ENCODE results near the gene BMP7. TPM values are rescaled to one million over a fixed set of nuclear protein-coding genes. Genes with fewer than 3 reads are reported as not detected.
A peak's percentile ranks its signal among the peaks of the same experiment; 100 is the strongest.

Gene BMP7
- total and polyA plus RNA-seq, 2 experiments from 2014 or later, result 15.9 to 22.8 TPM

DNA sequence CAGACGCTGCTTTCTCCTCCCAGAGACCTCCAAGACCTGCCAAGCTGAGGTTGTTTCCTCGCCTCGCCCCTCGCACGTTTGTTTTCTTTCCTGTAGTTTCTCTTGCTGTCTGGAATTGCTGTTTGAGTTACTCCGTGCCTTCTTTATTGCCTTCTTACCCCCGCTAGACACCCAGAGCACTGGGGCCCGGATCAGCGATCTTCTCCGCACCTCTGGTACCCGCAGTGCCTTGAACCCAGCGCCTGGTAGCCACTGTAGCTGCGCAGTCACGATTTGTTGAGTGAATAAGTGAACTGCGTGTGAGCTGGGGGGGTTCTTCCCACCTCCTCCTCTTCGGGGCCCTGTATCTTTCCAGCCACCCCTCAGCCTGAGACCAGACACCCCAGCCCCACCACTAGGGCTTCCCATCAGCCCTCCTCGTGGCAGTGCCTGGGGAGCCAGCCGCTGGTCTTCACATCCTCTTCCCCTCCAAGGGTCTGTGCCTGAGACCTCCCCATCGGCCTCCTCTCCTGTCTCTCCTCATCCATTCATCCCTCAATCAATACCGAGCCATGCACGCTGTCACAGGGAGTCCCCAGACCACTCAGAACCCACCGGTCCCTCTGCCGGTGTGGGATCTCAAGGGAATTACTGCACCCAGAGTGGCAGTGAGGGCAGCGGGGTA is 849 bp upstream of the BMP7 start:
- no peaks in the 10 kb centered on the region for H3K9me2 ChIP-seq (ENCODE audit: insufficient read depth)
- no peak overlapping the region for H3K27ac Mint-ChIP-seq
- H3K27me3 ChIP-seq (ENCODE audit: insufficient read depth), result peaks cover 69% of the 10 kb centered on the region
- peak overlapping the region; percentile 74 for H3K4me3 Mint-ChIP-seq
- peaks cover 60% of the 10 kb centered on the region for H3K4me1 Mint-ChIP-seq
- H4K20me1 ChIP-seq (replicated peaks; ENCODE audit: insufficient read depth), result no peaks in the 10 kb centered on the region
- H3K4me3 ChIP-seq, result peak overlapping the region; percentile 88
- H3K4me2 ChIP-seq, result peak overlapping the region; percentile 96
- no peaks in the 10 kb centered on the region for H3K36me3 ChIP-seq (ENCODE audit: insufficient read depth)
- peaks cover 20% of the 10 kb centered on the region for H3F3A ChIP-seq (replicated peaks; ENCODE audit: low read depth)
- TF ChIP-seq POLR2AphosphoS5 (IDR thresholded peaks at IDR 0.05; ENCODE audit: low read depth), result no peak
- no peak for TF ChIP-seq ZNF114 (CRISPR knock-in tag; IDR thresholded peaks at IDR 0.05)
- TF ChIP-seq, protein P1, sequence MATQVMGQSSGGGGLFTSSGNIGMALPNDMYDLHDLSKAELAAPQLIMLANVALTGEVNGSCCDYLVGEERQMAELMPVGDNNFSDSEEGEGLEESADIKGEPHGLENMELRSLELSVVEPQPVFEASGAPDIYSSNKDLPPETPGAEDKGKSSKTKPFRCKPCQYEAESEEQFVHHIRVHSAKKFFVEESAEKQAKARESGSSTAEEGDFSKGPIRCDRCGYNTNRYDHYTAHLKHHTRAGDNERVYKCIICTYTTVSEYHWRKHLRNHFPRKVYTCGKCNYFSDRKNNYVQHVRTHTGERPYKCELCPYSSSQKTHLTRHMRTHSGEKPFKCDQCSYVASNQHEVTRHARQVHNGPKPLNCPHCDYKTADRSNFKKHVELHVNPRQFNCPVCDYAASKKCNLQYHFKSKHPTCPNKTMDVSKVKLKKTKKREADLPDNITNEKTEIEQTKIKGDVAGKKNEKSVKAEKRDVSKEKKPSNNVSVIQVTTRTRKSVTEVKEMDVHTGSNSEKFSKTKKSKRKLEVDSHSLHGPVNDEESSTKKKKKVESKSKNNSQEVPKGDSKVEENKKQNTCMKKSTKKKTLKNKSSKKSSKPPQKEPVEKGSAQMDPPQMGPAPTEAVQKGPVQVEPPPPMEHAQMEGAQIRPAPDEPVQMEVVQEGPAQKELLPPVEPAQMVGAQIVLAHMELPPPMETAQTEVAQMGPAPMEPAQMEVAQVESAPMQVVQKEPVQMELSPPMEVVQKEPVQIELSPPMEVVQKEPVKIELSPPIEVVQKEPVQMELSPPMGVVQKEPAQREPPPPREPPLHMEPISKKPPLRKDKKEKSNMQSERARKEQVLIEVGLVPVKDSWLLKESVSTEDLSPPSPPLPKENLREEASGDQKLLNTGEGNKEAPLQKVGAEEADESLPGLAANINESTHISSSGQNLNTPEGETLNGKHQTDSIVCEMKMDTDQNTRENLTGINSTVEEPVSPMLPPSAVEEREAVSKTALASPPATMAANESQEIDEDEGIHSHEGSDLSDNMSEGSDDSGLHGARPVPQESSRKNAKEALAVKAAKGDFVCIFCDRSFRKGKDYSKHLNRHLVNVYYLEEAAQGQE (IDR thresholded peaks at IDR 0.05; ENCODE audit: unreplicated experiment), result no peak
- no peak for TF ChIP-seq EZH2 (IDR thresholded peaks at IDR 0.05; ENCODE audit: low read depth, unreplicated experiment)
- no peak for TF ChIP-seq STAT1 (IDR thresholded peaks at IDR 0.05; ENCODE audit: unreplicated experiment)
- TF ChIP-seq ZNF331 (CRISPR knock-in tag; IDR thresholded peaks at IDR 0.05; ENCODE audit: low read depth), result no peak
- TF ChIP-seq JUNB (IDR thresholded peaks at IDR 0.05; ENCODE audit: unreplicated experiment), result no peak
- TF ChIP-seq, protein P2, sequence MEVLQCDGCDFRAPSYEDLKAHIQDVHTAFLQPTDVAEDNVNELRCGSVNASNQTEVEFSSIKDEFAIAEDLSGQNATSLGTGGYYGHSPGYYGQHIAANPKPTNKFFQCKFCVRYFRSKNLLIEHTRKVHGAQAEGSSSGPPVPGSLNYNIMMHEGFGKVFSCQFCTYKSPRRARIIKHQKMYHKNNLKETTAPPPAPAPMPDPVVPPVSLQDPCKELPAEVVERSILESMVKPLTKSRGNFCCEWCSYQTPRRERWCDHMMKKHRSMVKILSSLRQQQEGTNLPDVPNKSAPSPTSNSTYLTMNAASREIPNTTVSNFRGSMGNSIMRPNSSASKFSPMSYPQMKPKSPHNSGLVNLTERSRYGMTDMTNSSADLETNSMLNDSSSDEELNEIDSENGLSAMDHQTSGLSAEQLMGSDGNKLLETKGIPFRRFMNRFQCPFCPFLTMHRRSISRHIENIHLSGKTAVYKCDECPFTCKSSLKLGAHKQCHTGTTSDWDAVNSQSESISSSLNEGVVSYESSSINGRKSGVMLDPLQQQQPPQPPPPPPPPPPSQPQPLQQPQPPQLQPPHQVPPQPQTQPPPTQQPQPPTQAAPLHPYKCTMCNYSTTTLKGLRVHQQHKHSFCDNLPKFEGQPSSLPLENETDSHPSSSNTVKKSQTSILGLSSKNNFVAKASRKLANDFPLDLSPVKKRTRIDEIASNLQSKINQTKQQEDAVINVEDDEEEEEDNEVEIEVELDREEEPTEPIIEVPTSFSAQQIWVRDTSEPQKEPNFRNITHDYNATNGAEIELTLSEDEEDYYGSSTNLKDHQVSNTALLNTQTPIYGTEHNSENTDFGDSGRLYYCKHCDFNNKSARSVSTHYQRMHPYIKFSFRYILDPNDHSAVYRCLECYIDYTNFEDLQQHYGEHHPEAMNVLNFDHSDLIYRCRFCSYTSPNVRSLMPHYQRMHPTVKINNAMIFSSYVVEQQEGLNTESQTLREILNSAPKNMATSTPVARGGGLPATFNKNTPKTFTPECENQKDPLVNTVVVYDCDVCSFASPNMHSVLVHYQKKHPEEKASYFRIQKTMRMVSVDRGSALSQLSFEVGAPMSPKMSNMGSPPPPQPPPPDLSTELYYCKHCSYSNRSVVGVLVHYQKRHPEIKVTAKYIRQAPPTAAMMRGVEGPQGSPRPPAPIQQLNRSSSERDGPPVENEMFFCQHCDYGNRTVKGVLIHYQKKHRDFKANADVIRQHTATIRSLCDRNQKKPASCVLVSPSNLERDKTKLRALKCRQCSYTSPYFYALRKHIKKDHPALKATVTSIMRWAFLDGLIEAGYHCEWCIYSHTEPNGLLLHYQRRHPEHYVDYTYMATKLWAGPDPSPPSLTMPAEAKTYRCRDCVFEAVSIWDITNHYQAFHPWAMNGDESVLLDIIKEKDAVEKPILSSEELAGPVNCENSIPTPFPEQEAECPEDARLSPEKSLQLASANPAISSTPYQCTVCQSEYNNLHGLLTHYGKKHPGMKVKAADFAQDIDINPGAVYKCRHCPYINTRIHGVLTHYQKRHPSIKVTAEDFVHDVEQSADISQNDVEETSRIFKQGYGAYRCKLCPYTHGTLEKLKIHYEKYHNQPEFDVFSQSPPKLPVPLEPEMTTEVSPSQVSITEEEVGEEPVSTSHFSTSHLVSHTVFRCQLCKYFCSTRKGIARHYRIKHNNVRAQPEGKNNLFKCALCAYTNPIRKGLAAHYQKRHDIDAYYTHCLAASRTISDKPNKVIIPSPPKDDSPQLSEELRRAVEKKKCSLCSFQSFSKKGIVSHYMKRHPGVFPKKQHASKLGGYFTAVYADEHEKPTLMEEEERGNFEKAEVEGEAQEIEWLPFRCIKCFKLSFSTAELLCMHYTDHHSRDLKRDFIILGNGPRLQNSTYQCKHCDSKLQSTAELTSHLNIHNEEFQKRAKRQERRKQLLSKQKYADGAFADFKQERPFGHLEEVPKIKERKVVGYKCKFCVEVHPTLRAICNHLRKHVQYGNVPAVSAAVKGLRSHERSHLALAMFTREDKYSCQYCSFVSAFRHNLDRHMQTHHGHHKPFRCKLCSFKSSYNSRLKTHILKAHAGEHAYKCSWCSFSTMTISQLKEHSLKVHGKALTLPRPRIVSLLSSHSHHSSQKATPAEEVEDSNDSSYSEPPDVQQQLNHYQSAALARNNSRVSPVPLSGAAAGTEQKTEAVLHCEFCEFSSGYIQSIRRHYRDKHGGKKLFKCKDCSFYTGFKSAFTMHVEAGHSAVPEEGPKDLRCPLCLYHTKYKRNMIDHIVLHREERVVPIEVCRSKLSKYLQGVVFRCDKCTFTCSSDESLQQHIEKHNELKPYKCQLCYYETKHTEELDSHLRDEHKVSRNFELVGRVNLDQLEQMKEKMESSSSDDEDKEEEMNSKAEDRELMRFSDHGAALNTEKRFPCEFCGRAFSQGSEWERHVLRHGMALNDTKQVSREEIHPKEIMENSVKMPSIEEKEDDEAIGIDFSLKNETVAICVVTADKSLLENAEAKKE (CRISPR knock-in tag; IDR thresholded peaks at IDR 0.05), result no peak
- TF ChIP-seq, protein P3, sequence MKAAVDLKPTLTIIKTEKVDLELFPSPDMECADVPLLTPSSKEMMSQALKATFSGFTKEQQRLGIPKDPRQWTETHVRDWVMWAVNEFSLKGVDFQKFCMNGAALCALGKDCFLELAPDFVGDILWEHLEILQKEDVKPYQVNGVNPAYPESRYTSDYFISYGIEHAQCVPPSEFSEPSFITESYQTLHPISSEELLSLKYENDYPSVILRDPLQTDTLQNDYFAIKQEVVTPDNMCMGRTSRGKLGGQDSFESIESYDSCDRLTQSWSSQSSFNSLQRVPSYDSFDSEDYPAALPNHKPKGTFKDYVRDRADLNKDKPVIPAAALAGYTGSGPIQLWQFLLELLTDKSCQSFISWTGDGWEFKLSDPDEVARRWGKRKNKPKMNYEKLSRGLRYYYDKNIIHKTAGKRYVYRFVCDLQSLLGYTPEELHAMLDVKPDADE (IDR thresholded peaks at IDR 0.05), result no peak
- TF ChIP-seq CREB1 (CRISPR knock-in tag; IDR thresholded peaks at IDR 0.05; ENCODE audit: low read depth), result no peak
- TF ChIP-seq NANOG (IDR thresholded peaks at IDR 0.05; ENCODE audit: borderline replicate concordance), result no peak
- TF ChIP-seq EZH2phosphoT487 (IDR thresholded peaks at IDR 0.05; ENCODE audit: unreplicated experiment), result no peak
- TF ChIP-seq, protein P4, sequence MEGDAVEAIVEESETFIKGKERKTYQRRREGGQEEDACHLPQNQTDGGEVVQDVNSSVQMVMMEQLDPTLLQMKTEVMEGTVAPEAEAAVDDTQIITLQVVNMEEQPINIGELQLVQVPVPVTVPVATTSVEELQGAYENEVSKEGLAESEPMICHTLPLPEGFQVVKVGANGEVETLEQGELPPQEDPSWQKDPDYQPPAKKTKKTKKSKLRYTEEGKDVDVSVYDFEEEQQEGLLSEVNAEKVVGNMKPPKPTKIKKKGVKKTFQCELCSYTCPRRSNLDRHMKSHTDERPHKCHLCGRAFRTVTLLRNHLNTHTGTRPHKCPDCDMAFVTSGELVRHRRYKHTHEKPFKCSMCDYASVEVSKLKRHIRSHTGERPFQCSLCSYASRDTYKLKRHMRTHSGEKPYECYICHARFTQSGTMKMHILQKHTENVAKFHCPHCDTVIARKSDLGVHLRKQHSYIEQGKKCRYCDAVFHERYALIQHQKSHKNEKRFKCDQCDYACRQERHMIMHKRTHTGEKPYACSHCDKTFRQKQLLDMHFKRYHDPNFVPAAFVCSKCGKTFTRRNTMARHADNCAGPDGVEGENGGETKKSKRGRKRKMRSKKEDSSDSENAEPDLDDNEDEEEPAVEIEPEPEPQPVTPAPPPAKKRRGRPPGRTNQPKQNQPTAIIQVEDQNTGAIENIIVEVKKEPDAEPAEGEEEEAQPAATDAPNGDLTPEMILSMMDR (conservative IDR thresholded peaks at IDR 0.05; ENCODE audit: low read depth in 2 of 2), result no peak
- no peak overlapping the region for H3K27ac ChIP-seq (ENCODE audit: low read depth)
- H2AFZ ChIP-seq, result peak overlapping the region; percentile 91
- DNase-seq (ENCODE audit: low spot score) (no peak), ATAC-seq (no peak)
- H3K9me3 Mint-ChIP-seq, result no peaks in the 10 kb centered on the region; the same call in 2 of the 3 replicates
- peaks cover 58% of the 10 kb centered on the region for H3K4me1 ChIP-seq (ENCODE audit: insufficient read depth)
- H3K27me3 Mint-ChIP-seq (ENCODE audit: insufficient read depth, low read depth, poor library complexity), result peaks cover 85% of the 10 kb centered on the region
- no peaks in the 10 kb centered on the region for H3K36me3 Mint-ChIP-seq (ENCODE audit: low read depth)
- no peaks in the 10 kb centered on the region; the same call in 1 of the 2 replicates for H3K79me2 ChIP-seq (replicated peaks; ENCODE audit: insufficient read depth)

Measured in GM23338 (cell line).